Peyer's patch (tissue), 4 donors: Measurements from ENCODE around the gene CHD9. TPM values are rescaled to one million over a fixed set of nuclear protein-coding genes. Genes with fewer than 3 reads are reported as not detected.
A peak's percentile ranks its signal among the peaks of the same experiment; 100 is the strongest.
"Not testable (repeated sequence)": the region's sequence is repeated elsewhere in the genome, so short reads cannot be mapped to it uniquely, and the experiment has no call there.

Experiments used
- DNase-seq, 3 donors: peaks; one replicate each; pipeline ENCODE4 v3.0.0-alpha.2; 2017 to 2019
- H3K27ac ChIP-seq, 4 donors: fragments of 200-600 bp; sonication (generic); one replicate each; pipeline ENCODE4 v1.5.1; 2016 to 2019
- H3K27me3 ChIP-seq, 2 donors: fragments of 200-600 bp; sonication (generic); one replicate each; pipeline ENCODE4 v1.5.1; 2019
- H3K36me3 ChIP-seq, 3 donors: fragments of 200-600 bp; sonication (generic); one replicate each; pipeline ENCODE4 v1.5.1; 2016 to 2019
- H3K4me1 ChIP-seq, 4 donors: fragments of 200-600 bp; sonication (generic); one replicate each; pipeline ENCODE4 v1.5.1; 2016 to 2019
- H3K4me3 ChIP-seq, 4 donors: fragments of 200-600 bp; sonication (generic); 1 replicate in 3 of 4; 2 replicates in 1 of 4; pipeline ENCODE4 v1.5.1; 2016 to 2019; ENCODE audit warnings: mild to moderate bottlenecking in 1 of 4
- H3K9me3 ChIP-seq, 4 donors: fragments of 200-600 bp; sonication (generic); one replicate each; pipeline ENCODE4 v1.5.1; 2016 to 2019; ENCODE audit warnings: mild to moderate bottlenecking in 1 of 4
- CTCF ChIP-seq, 6 experiments: fragments of 450-650 bp in 4 of 6; fragments of 200-600 bp in 2 of 6; sonication (generic) in 1 of 6; IDR thresholded peaks; one replicate each; pipeline ENCODE4 v1.5.1; 2017 to 2019; ENCODE audit warnings: antibody characterized with exemption in 6 of 6, mild to moderate bottlenecking in 3 of 6, moderate library complexity in 1 of 6
- POLR2A ChIP-seq, 2 donors: fragments of 450-650 bp; IDR thresholded peaks; one replicate each; pipeline ENCODE4 v1.5.1; 2017; ENCODE audit warnings: antibody characterized with exemption in 2 of 2, mild to moderate bottlenecking in 2 of 2, moderate library complexity in 2 of 2
- total RNA-seq, 4 donors: library from RNA; depleted of rRNA; stranded (reverse); fragments of >200 nt; gene quantifications; one replicate each; pipeline ENCODE4 v1.1.0, GENCODE V29; 2016

CHD9 gene
- total RNA-seq, 4 donors from 2014 or later: 48.4 to 187 (median 79.3) TPM

GRCh38 chr16:53071748-53072301, 17.0 kb downstream of the CHD9 start:
- H3K9me3 ChIP-seq: no peaks in the 10 kb centered on the region
- peak in 1 of 3 donors; percentile 45 for DNase-seq
- peaks cover 0 to 5% (median 0%) of the 10 kb centered on the region in 3 donors for H3K36me3 ChIP-seq
- H3K4me3 ChIP-seq: no peak overlapping the region
- H3K27me3 ChIP-seq: no peaks in the 10 kb centered on the region
- peak overlapping the region in 3 of 4 donors; percentile 3 to 59 (median 53) for H3K27ac ChIP-seq
- H3K4me1 ChIP-seq: peaks cover 0 to 16% (median 5%) of the 10 kb centered on the region in 4 donors
- TF ChIP-seq CTCF (IDR thresholded peaks at IDR 0.05) (no peak), POLR2A (IDR thresholded peaks at IDR 0.05) (no peak)

GRCh38 chr16:53073022-53073421, 18.2 kb downstream of the CHD9 start:
- H3K4me3 ChIP-seq: no peak overlapping the region
- no peak overlapping the region for H3K27ac ChIP-seq
- H3K9me3 ChIP-seq: no peaks in the 10 kb centered on the region
- TF ChIP-seq POLR2A (IDR thresholded peaks at IDR 0.05) (no peak), CTCF (IDR thresholded peaks at IDR 0.05) (no peak)
- H3K27me3 ChIP-seq: no peaks in the 10 kb centered on the region
- DNase-seq: no peak
- no peaks in the 10 kb centered on the region for H3K36me3 ChIP-seq
- peaks cover 0 to 16% (median 5%) of the 10 kb centered on the region in 4 donors for H3K4me1 ChIP-seq

GRCh38 chr16:53074296-53074695, 19.5 kb downstream of the CHD9 start:
- not testable (repeated sequence) for H3K27me3 ChIP-seq

GRCh38 chr16:53075461-53075860, 20.7 kb downstream of the CHD9 start:
- H3K36me3 ChIP-seq, DNase-seq, H3K9me3 ChIP-seq, H3K4me3 ChIP-seq, H3K27ac ChIP-seq, H3K27me3 ChIP-seq: not testable (repeated sequence)
- H3K4me1 ChIP-seq: peaks cover 0 to 12% (median 6%) of the 10 kb centered on the region in 4 donors

More at GRCh38 chr16:53074296-53074695, 19.5 kb downstream of the CHD9 start:
- H3K9me3 ChIP-seq, H3K4me3 ChIP-seq, DNase-seq, H3K27ac ChIP-seq, H3K36me3 ChIP-seq: not testable (repeated sequence)
- peaks cover 0 to 12% (median 5%) of the 10 kb centered on the region in 4 donors for H3K4me1 ChIP-seq

GRCh38 chr16:53078247-53078646, 23.5 kb downstream of the CHD9 start:
- no peaks in the 10 kb centered on the region for H3K27me3 ChIP-seq
- no peaks in the 10 kb centered on the region for H3K36me3 ChIP-seq
- peaks cover 0 to 7% (median 0%) of the 10 kb centered on the region in 4 donors for H3K4me1 ChIP-seq
- no peaks in the 10 kb centered on the region for H3K9me3 ChIP-seq
- no peak for DNase-seq
- no peak for TF ChIP-seq CTCF (IDR thresholded peaks at IDR 0.05)
- no peak for TF ChIP-seq POLR2A (IDR thresholded peaks at IDR 0.05)
- no peak overlapping the region for H3K4me3 ChIP-seq
- no peak overlapping the region for H3K27ac ChIP-seq

- no peak for TF ChIP-seq POLR2A (IDR thresholded peaks at IDR 0.05)
- no peak for TF ChIP-seq CTCF (IDR thresholded peaks at IDR 0.05)
- no peak for DNase-seq
- Histone ChIP-seq H3K27me3 (no peaks in the 10 kb centered on the region), H3K36me3 (no peaks in the 10 kb centered on the region), H3K27ac (no peak overlapping the region), H3K4me3 (no peak overlapping the region), H3K9me3 (no peaks in the 10 kb centered on the region), H3K4me1 (peaks cover 0 to 7% (median 0%) of the 10 kb centered on the region in 4 donors)
Measured at GRCh38 chr16:53078765-53079485, 24.1 kb downstream of the CHD9 start.
